Mucosa of rectum (tissue), 2 donors: ENCODE data around the gene CDH18.

Source experiments
- H3K27ac ChIP-seq, 2 donors: one replicate each; pipeline ENCODE4 v1.7.0; 2013; ENCODE audit warnings: inconsistent platforms in 2 of 2, low read depth in 2 of 2, low read length in 2 of 2
- H3K27me3 ChIP-seq, 2 donors: one replicate each; pipeline ENCODE4 v1.7.0; 2013; ENCODE audit warnings: low read length in 2 of 2; ENCODE audit not compliant: control insufficient read depth in 2 of 2, insufficient read depth in 2 of 2
- H3K36me3 ChIP-seq, 2 donors: one replicate each; pipeline ENCODE4 v1.7.0; 2013; ENCODE audit warnings: low read length in 2 of 2; ENCODE audit not compliant: control insufficient read depth in 2 of 2, insufficient read depth in 2 of 2
- H3K4me1 ChIP-seq, 2 donors: one replicate each; pipeline ENCODE4 v1.7.0; 2013; ENCODE audit warnings: low read length in 2 of 2, mild to moderate bottlenecking in 1 of 2; ENCODE audit not compliant: control insufficient read depth in 2 of 2, insufficient read depth in 2 of 2
- H3K4me3 ChIP-seq, 2 donors: one replicate each; pipeline ENCODE4 v1.7.0; 2013; ENCODE audit warnings: low read length in 2 of 2
- H3K9ac ChIP-seq, 2 donors: one replicate each; pipeline ENCODE4 v1.7.0; 2013; ENCODE audit warnings: low read length in 2 of 2, low read depth in 1 of 2, mild to moderate bottlenecking in 1 of 2
- H3K9me3 ChIP-seq, 2 donors: one replicate each; pipeline ENCODE4 v1.7.0; 2013; ENCODE audit warnings: low read length in 2 of 2; ENCODE audit not compliant: control insufficient read depth in 2 of 2
- donor health status: healthy.
- donor health status: Normal muscosa, but diverticular disease.

CDH18 gene

DNA sequence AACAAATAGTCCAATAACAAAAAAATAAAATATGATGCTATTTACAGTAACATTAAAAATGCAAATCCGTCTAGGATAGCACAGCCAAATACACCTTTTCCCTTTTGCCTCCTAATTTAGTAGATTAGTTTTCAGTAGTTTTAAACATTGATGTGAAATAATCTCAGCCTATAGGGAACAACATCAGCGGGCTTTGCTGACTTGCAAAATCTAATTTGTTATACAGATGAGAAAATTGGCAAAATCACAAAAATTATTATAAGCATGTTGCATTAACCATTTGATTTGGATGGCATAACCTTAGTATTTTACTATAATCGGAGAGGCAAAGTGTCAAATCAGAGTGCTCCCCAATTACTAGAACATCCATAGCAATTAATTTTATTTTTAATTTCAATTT lies 563.5 kb downstream of the CDH18 start:
- no peak overlapping the region for H3K27ac ChIP-seq
- H3K4me1 ChIP-seq: no peaks in the 10 kb centered on the region
- no peak overlapping the region for H3K4me3 ChIP-seq
- no peaks in the 10 kb centered on the region for H3K27me3 ChIP-seq
- H3K9me3 ChIP-seq: no peaks in the 10 kb centered on the region
- H3K36me3 ChIP-seq: no peaks in the 10 kb centered on the region
- no peak overlapping the region for H3K9ac ChIP-seq
